K562 (cell line): Measurements from ENCODE around the gene RTL10. TPM values are rescaled to one million over a fixed set of nuclear protein-coding genes. Genes with fewer than 3 reads are reported as not detected.

Source experiments
- ATF4 ChIP-seq: fragments of 450-650 bp; formaldehyde crosslinking; IDR thresholded peaks from 2 replicates; pipeline ENCODE4 v1.4.0; 2022; ENCODE audit warnings: mild to moderate bottlenecking, moderate library complexity
- RFX5 ChIP-seq: IDR thresholded peaks from 2 replicates; pipeline ENCODE4 v1.6.1; 2011; ENCODE audit warnings: low read depth, mild to moderate bottlenecking, improper control_type of control experiment, low read length
- SAP30 ChIP-seq: fragments of 200-600 bp; sonication (generic); IDR thresholded peaks from 2 replicates; pipeline ENCODE4 v1.6.1; 2012; ENCODE audit warnings: borderline replicate concordance, low read depth, mild to moderate bottlenecking, moderate library complexity, low read length, control low read depth, inconsistent platforms; ENCODE audit not compliant: insufficient read depth, poor library complexity, severe bottlenecking
- UBTF ChIP-seq, 2 experiments: IDR thresholded peaks; 2 replicates each; pipeline ENCODE4 v1.6.1; 2012; ENCODE audit warnings: improper control_type of control experiment in 2 of 2, low read depth in 2 of 2, low read length in 2 of 2, borderline replicate concordance in 1 of 2
- ZNF133 ChIP-seq: fragments of 250-450 bp; sonication (Bioruptor Pico); IDR thresholded peaks from 2 replicates; pipeline ENCODE4 v1.4.0; 2020; ENCODE audit warnings: mild to moderate bottlenecking
- ZNF583 ChIP-seq: fragments of 250-450 bp; sonication (Bioruptor Pico); IDR thresholded peaks from 2 replicates; pipeline ENCODE4 v1.4.0; 2020
- ZNF764 ChIP-seq: fragments of 250-450 bp; sonication (Bioruptor Pico); IDR thresholded peaks from 2 replicates; pipeline ENCODE4 v1.4.0; 2020; ENCODE audit warnings: low read depth, mild to moderate bottlenecking, moderate library complexity
- polyA plus RNA-seq, 8 experiments: library from polyadenylated mRNA; depleted of rRNA in 4 of 8; stranded (reverse) in 5 of 8; unstranded in 3 of 8; fragments of >200 nt; fragmentation: Nextera tagmentation in 2 of 8; fragmentation: Illumina TruSeq in 1 of 8; extraction: Ambion mirVana in 2 of 8; extraction: Trizol in 1 of 8; gene quantifications; 2 replicates each; pipeline versions ENCODE4 v1.2.1 to v1.2.3, GENCODE V29; 2011 to 2014; ENCODE audit warnings: inconsistent platforms in 1 of 8, missing spikeins in 1 of 8
- total RNA-seq, 7 experiments: library from RNA; depleted of rRNA in 6 of 7; stranded (reverse); fragments of >200 nt in 6 of 7; fragmentation: Illumina TruSeq in 2 of 7; extraction: Trizol in 2 of 7; gene quantifications; 2 replicates each; pipeline versions ENCODE4 v1.2.1 to v1.2.3, GENCODE V29; 2011 to 2021; ENCODE audit warnings: low replicate concordance in 1 of 7

RTL10 gene
- total and polyA plus RNA-seq, 9 of the 15 experiments (the other 6 are each of a cell fraction or from before 2014, with no cell fraction given), result 19.8 to 75.5 (median 32.5) TPM

- TF ChIP-seq RFX5, result peak; percentile 54; the same call in 1 of the 2 replicates
- peak; percentile 53 for TF ChIP-seq ZNF133 (CRISPR knock-in tag)
- 0 out of 2 replicates have a peak, but pooled peaks have one; percentile 7 for TF ChIP-seq ZNF583 (CRISPR knock-in tag)
- no peak; a peak in 2 of 4 replicates for TF ChIP-seq UBTF (IDR thresholded peaks at IDR 0.05; ENCODE audit: borderline replicate concordance in 1 of 2, low read depth in 2 of 2, low read length in 2 of 2)
- TF ChIP-seq ATF4 (CRISPR knock-in tag), result peak; percentile 16; the same call in 1 of the 2 replicates
- peak; percentile 46; the same call in 1 of the 2 replicates for TF ChIP-seq ZNF764 (CRISPR knock-in tag)
- peak; percentile 92 for TF ChIP-seq SAP30
- TF ChIP-seq, all 486 proteins: peak for 65
Observed at GRCh38 chr22:19853879-19854777, 546 bp downstream of the RTL10 start (continued).
